ENCODE results near the gene IGHMBP2.

DNA sequence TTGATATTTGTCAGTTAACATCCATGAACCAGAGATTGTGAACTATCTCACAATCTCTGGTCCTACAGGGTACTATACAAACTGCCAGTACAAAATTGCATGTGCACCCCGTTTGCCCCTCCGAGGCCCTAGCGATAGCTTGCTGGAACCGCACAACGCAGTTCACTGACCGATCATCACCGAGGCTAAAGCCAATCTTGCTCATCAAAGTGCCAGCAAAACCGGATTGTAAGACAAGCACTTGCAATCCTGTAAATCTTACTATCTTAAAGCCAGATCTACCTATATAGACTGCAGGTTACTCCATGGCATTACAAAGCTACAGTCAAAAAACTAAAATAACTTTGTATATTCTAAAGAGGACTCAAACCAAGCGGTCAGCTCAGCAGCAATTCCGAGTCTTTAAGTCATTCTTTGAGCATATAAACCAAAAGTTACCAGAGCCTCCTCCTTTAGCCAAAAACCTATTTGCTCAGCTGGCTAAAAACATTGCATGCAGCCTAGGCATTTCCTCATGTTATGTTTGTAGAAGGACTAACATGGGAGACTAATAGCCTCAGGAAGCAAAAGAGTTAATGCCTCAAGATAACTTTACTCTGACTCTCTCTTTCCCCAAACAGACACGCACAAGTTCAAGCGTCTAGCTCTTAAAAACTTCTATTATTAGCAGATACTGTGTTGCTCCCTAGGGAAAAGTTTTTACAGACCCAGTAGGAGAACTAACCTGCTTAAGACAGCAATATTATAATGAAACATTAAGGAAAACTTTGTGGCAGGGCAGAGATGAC is 31.3 kb upstream of the IGHMBP2 start:
- TF ChIP-seq EZH2phosphoT487 (IDR thresholded peaks at IDR 0.05; ENCODE audit: insufficient read depth, low read depth): no peak
- no peak for TF ChIP-seq EZH2 (IDR thresholded peaks at IDR 0.05; ENCODE audit: insufficient read depth, poor library complexity, severe bottlenecking)

Measured in GM23248 (cell line).